Spinal cord (tissue), 10 donors: Measurements from ENCODE around the gene WDR44. TPM values are rescaled to one million over a fixed set of nuclear protein-coding genes. Genes with fewer than 3 reads are reported as not detected.
"Not testable (repeated sequence)": the region's sequence is repeated elsewhere in the genome, so short reads cannot be mapped to it uniquely, and the experiment has no call there.

Source experiments
- DNase-seq, 6 donors: peaks; one replicate each; pipeline versions ENCODE4 v3.0.0 to v3.0.0-alpha.2; 2013 to 2015; ENCODE audit warnings: low spot score in 6 of 6, low read depth in 4 of 6
- H3K27ac ChIP-seq: one replicate; pipeline ENCODE4 v1.5.1; 2013; ENCODE audit warnings: low read depth, low read length, control low read depth
- H3K27me3 ChIP-seq: one replicate; pipeline ENCODE4 v1.6.1; 2013; ENCODE audit warnings: low read length; ENCODE audit not compliant: control insufficient read depth, insufficient read depth
- H3K36me3 ChIP-seq: one replicate; pipeline ENCODE4 v1.6.1; 2013; ENCODE audit warnings: low read length; ENCODE audit not compliant: control insufficient read depth, insufficient read depth
- H3K4me1 ChIP-seq: one replicate; pipeline ENCODE4 v1.6.1; 2013; ENCODE audit warnings: low read length; ENCODE audit not compliant: control insufficient read depth, insufficient read depth
- H3K4me3 ChIP-seq: one replicate; pipeline ENCODE4 v1.5.1; 2013; ENCODE audit warnings: low read depth, low read length, control low read depth
- H3K9me3 ChIP-seq: one replicate; pipeline ENCODE4 v1.6.1; 2013; ENCODE audit warnings: low read length; ENCODE audit not compliant: control insufficient read depth, insufficient read depth
- WGBS: methylation state at CpG from one replicate; pipeline ENCODE4 v1.1.5; 2013; ENCODE audit warnings: missing lambda C conversion rate; ENCODE audit not compliant: insufficient coverage; 5-methylcytosine and 5-hydroxymethylcytosine counted together
- long read RNA-seq, 4 donors: transcript quantifications; one replicate each; lab custom pipeline, GENCODE V29; 2026
- polyA plus RNA-seq, 2 donors: library from polyadenylated mRNA; unstranded; fragments of 120-200 nt; gene quantifications; one replicate each; pipeline ENCODE4 v1.2.1, GENCODE V29; 2013; ENCODE audit not compliant: insufficient read length in 2 of 2
- total RNA-seq, 2 donors: library from RNA; depleted of rRNA in 1 of 2; stranded (reverse); fragments of 120-200 nt in 1 of 2; fragments of >200 nt in 1 of 2; gene quantifications; one replicate each; pipeline versions ENCODE4 v1.2.3 to v1.2.4, GENCODE V29; 2013 to 2014
- donor health status: healthy.

WDR44 gene, protein sequence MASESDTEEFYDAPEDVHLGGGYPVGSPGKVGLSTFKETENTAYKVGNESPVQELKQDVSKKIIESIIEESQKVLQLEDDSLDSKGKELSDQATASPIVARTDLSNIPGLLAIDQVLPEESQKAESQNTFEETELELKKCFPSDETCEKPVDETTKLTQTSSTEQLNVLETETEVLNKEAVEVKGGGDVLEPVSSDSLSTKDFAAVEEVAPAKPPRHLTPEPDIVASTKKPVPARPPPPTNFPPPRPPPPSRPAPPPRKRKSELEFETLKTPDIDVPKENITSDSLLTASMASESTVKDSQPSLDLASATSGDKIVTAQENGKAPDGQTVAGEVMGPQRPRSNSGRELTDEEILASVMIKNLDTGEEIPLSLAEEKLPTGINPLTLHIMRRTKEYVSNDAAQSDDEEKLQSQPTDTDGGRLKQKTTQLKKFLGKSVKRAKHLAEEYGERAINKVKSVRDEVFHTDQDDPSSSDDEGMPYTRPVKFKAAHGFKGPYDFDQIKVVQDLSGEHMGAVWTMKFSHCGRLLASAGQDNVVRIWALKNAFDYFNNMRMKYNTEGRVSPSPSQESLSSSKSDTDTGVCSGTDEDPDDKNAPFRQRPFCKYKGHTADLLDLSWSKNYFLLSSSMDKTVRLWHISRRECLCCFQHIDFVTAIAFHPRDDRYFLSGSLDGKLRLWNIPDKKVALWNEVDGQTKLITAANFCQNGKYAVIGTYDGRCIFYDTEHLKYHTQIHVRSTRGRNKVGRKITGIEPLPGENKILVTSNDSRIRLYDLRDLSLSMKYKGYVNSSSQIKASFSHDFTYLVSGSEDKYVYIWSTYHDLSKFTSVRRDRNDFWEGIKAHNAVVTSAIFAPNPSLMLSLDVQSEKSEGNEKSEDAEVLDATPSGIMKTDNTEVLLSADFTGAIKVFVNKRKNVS
- total RNA-seq (10 to 100 TPM; 18.4 to 24.1 TPM), polyA plus RNA-seq (10 to 100 TPM; 15.8 to 20.1 TPM)
- long read RNA-seq, donor 1, full-length matches to known transcripts, result 2 of 2 reads
- long read RNA-seq, donor 1, partial matches to known transcripts, result 0 of 2 reads
- long read RNA-seq, donor 1, other reads (novel, unspliced or antisense), result 0 of 2 reads
- long read RNA-seq, donor 2, result 0 reads
- long read RNA-seq, donor 3, full-length matches to known transcripts, result 1 of 1 reads
- long read RNA-seq, donor 3, partial matches to known transcripts, result 0 of 1 reads
- long read RNA-seq, donor 3, other reads (novel, unspliced or antisense), result 0 of 1 reads
- long read RNA-seq, donor 4, result 0 reads

DNA sequence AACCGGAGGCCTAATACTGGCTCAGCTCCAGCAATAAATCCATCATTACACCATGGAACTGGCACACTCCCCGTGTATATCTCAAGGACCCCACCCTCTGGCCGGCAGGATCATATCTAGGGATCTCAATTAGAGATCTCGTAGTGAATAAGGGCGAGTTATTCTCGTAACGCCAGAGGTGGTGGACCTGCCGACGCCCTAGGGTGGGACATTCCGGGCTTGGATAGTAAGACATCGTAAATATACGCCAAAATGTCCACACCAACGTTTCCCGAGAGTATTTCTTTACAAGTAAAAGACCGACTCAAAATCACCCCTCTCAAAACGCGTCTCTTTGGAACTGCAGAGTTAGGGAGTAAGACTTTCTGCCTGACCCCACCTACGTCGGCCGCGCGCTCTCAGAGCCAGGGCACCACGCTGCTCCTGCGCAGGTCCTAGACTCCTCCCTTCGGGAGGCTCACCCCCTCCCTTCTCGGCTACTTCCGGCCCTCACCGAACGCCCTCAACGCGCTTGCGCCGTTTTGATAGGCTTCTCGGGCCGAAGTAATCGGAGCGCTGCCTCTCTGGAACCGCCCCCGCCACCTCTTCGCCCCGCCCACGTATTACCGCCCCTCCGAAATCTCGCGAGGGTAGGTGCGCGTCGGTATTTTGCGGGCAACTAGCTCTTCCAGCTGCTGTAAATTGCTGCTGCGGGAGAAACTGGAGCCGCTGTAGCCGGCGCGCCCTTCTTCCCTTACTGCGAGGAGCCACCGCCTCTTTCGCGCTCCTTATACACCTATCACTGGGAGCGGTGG is at the start of gene WDR44:
Gene WDR44, plus strand, starts transcription at position 643 of the 794 bp plus-strand sequence. CDS start 398 bp downstream, outside the sequence.
- peak; percentile 82 to 98 (median 86) for DNase-seq
- WGBS, result 27% methylated on average over 56 of the region's 60 CpGs
- no peaks in the 10 kb centered on the region for H3K4me1 ChIP-seq
- no peaks in the 10 kb centered on the region for H3K27me3 ChIP-seq
- no peaks in the 10 kb centered on the region for H3K36me3 ChIP-seq
- H3K4me3 ChIP-seq, result peak within 1 kb of the TSS; percentile 84
- H3K9me3 ChIP-seq, result no peaks in the 10 kb centered on the region
- H3K27ac ChIP-seq, result peak within 1 kb of the TSS; percentile 96

DNA sequence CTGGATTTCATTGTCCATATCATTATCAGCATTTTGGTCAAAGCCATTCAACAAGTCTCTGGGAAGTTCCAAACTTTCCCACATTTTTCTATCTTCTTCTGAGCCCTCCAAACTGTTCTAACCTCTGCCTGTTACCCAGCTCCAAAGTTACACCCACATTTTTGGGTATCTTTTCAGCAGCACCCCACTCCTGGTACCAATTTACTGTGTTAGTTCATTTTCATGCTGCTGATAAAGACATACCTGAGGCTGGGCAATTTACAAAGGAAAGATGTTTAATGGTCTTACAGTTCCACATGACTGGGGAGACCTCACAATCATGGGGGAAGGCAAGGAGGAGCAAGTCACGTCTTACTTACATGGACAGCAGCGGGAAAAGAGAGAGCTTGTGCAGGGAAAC is 40.1 kb upstream of the WDR44 start:
- not testable (repeated sequence) for H3K36me3 ChIP-seq, H3K27ac ChIP-seq, H3K9me3 ChIP-seq, DNase-seq, H3K27me3 ChIP-seq, H3K4me1 ChIP-seq, H3K4me3 ChIP-seq
- 90% methylated on average over 2 of the region's 2 CpGs for WGBS

DNA sequence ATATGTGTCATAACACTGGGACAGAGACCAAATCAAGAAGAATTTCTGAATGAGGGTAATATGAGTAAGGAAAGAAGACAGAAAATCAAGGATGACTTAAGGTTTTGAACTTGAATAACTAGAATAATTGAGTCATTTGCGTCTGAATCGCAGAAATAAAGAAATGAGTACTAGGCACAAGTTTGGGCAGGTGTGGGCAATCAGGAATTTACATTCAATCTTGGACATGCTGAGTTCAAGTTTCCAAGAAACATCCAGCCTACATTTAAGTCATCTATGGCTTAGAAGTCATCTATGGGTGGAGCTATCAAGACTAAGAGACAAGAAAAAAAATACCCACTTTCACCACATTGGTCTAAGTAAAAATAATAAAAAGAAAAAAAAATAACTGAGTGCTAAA is 30.4 kb upstream of the WDR44 start:
- Histone ChIP-seq H3K4me1 (no peaks in the 10 kb centered on the region), H3K4me3 (no peak overlapping the region), H3K27me3 (no peaks in the 10 kb centered on the region), H3K27ac (no peak overlapping the region), H3K36me3 (no peaks in the 10 kb centered on the region), H3K9me3 (no peaks in the 10 kb centered on the region)
- no peak for DNase-seq
- WGBS, result 63% methylated on average over 2 of the region's 2 CpGs

DNA sequence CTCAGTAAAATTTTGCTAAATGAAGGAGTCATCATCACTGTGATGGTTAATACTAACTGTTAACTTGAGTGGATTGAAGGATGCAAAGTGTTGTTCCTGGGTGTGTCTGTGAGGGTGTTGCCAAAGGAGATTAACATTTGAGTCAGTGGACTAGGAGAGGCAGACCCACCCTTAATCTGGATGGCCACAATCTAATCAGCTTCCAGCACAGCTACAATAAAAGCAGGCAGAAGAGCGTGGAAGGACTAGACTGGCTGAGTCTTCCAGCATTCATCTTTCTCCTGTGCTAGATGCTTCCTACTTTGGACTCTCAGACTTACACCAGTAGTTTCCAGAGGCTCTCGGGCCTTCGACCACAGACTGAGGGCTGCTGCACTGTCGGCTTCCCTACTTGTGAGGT is 21.3 kb upstream of the WDR44 start:
- Histone ChIP-seq H3K36me3 (no peaks in the 10 kb centered on the region), H3K4me1 (no peaks in the 10 kb centered on the region), H3K9me3 (no peaks in the 10 kb centered on the region), H3K27ac (no peak overlapping the region), H3K27me3 (no peaks in the 10 kb centered on the region), H3K4me3 (no peak overlapping the region)
- 57% methylated on average over 4 of the region's 4 CpGs for WGBS
- DNase-seq, result no peak

DNA sequence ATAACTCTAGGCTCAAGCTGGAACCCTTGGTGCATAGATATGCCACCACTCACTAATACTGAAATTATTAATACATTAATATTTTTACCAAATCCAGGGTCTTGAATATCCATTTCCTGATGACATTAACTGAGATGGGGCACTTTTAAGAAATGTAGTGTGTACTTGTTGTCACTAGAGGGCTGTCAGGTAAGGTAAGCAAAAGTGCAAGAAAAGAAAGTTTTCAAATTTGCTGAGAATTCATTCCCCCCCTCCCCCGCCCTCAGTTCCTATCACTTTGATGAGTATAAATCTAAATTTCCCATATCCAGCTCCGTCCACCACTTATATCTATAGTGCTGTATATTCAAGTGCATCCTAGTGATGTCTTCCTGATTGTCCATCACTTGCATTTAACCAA is 20.5 kb upstream of the WDR44 start:
- no peaks in the 10 kb centered on the region for H3K27me3 ChIP-seq
- DNase-seq, result no peak
- no peaks in the 10 kb centered on the region for H3K9me3 ChIP-seq
- 50% methylated on average over 1 of the region's 2 CpGs for WGBS
- no peak overlapping the region for H3K4me3 ChIP-seq
- no peaks in the 10 kb centered on the region for H3K4me1 ChIP-seq
- no peak overlapping the region for H3K27ac ChIP-seq
- no peaks in the 10 kb centered on the region for H3K36me3 ChIP-seq

DNA sequence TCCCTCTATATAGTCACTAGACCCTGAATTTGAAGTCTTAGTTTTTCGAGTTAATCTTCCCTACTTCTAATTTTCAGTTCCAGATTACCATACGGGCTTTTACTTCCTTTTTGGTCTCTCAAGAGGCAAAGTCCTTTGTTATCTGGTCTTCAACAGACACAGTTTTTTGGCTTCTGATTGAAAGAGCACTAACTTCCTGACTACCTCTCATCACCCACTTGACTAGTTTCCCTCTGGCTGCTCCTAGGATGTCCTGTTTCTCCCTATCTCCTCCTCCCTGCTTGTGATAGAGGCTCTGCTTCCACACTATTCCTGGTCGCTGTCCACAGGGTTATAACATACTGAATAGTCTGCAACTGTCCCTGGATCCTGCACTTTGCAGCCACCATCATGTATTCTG is 16.7 kb upstream of the WDR44 start:
- no peak for DNase-seq
- no peaks in the 10 kb centered on the region for H3K27me3 ChIP-seq
- 64% methylated on average over 3 of the region's 3 CpGs for WGBS

DNA sequence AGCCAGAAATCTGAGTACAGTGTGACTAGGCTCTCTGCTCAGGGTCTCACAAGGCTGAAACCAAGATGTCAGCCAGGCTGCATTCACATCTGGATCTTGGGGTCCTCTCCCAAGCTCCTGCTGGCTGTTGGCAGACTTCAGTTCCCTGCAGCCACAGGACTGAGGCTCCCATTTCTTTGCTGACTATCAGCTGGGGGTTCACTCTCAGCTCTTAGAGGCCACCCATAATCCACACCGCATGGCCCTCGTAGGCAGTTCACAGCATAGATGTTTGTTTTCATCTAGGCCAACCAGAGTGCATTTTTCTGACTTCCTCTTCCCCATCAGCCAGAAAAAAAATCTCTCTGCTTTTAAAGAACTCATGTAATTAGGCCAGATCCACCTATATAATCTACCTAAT is 8.2 kb upstream of the WDR44 start:
- WGBS, result 55% methylated on average over 2 of the region's 2 CpGs

More for the DNA sequence above, 16.7 kb upstream of the WDR44 start:
- Histone ChIP-seq H3K4me1 (no peaks in the 10 kb centered on the region), H3K27ac (no peak overlapping the region), H3K36me3 (no peaks in the 10 kb centered on the region), H3K4me3 (no peak overlapping the region), H3K9me3 (no peaks in the 10 kb centered on the region)

DNA sequence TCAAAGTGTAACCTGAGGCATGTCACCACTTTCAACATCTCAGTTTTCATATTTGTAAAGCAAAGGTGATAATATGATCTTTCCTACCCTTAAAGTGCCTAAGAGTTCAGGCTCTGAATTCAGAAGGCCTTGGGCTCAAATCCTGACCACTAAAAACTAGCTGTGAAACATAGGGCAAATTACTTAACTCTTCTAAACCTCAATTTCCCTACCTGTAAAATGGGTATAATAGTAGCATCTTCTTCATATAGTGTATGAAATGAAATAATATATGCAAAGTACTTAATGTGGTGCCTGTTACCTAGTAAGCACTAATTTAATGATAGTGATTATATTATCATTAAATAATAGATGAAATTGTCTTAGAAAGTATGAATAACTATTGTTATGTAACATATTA is 7.0 kb upstream of the WDR44 start:
- Histone ChIP-seq H3K4me1 (no peaks in the 10 kb centered on the region), H3K9me3 (no peaks in the 10 kb centered on the region), H3K4me3 (no peak overlapping the region), H3K27ac (no peak overlapping the region), H3K36me3 (no peaks in the 10 kb centered on the region), H3K27me3 (no peaks in the 10 kb centered on the region)
- no peak for DNase-seq

More for the DNA sequence above, 8.2 kb upstream of the WDR44 start:
- H3K9me3 ChIP-seq, result no peaks in the 10 kb centered on the region
- DNase-seq, result no peak
- H3K4me3 ChIP-seq, result no peak overlapping the region
- H3K36me3 ChIP-seq, result no peaks in the 10 kb centered on the region
- no peaks in the 10 kb centered on the region for H3K4me1 ChIP-seq
- H3K27me3 ChIP-seq, result no peaks in the 10 kb centered on the region
- no peak overlapping the region for H3K27ac ChIP-seq

DNA sequence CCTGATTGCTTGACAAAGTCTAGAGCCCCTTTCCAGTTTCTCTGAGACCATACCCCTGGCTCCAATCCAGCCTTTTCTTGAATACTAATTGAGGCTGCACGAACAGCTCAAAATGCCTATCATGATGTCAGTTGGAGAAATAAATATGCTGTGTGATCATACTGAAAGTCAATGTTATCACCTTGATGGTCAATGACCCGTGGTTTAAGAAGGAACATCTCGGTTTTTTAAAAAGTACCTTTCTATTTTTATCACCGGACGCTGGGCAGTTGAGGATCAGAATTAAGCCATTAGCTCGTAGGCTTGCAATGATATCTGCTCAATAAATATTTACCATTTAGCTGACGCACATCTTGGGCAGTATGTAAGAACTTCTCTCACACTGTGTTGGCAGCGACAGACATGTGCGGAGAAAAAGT is 852 bp upstream of the WDR44 start:
- 35% methylated on average over 3 of the region's 9 CpGs for WGBS

More for the DNA sequence above, 852 bp upstream of the WDR44 start:
- H3K36me3 ChIP-seq, result no peaks in the 10 kb centered on the region
- H3K4me3 ChIP-seq, result peak overlapping the region; percentile 84
- peak overlapping the region; percentile 85 for H3K27ac ChIP-seq
- H3K9me3 ChIP-seq, result no peaks in the 10 kb centered on the region
- no peaks in the 10 kb centered on the region for H3K27me3 ChIP-seq
- peak in 1 of 6 donors; percentile 8 for DNase-seq
- H3K4me1 ChIP-seq, result no peaks in the 10 kb centered on the region
